HEK293 (cell line): ENCODE results near the gene MSI2.

Experiments used
- CTCF ChIA-PET: fragments of 350-600 bp; formaldehyde crosslinking; extraction: SDS; loops from one replicate; lab custom pipeline; 2021; ENCODE audit warnings: antibody characterized with exemption; lab: Yijun Ruan, JAX
- POLR2A ChIA-PET: fragments of 300-600 bp; formaldehyde crosslinking; extraction: SDS; loops from one replicate; lab custom pipeline; 2020; ENCODE audit warnings: antibody characterized with exemption, inconsistent platforms; lab: Yijun Ruan, JAX
- H3K27ac ChIP-seq: fragments of 200-500 bp; sonication (Bioruptor generic); 2 replicates; pipeline ENCODE4 v1.5.1; 2014; ENCODE audit warnings: low read depth, low read length, control low read depth, inconsistent platforms; ENCODE audit errors: extremely low read depth
- H3K36me3 ChIP-seq, 2 experiments: fragments of 200-500 bp in 1 of 2; sonication (Bioruptor generic) in 1 of 2; 1 replicate in 1 of 2; 2 replicates in 1 of 2; pipeline ENCODE4 v1.5.1; 2014 to 2017; ENCODE audit warnings: inconsistent platforms in 2 of 2, low read length in 2 of 2; ENCODE audit not compliant: control insufficient read depth in 2 of 2, insufficient read depth in 1 of 2
- H3K4me1 ChIP-seq: fragments of 200-500 bp; sonication (Bioruptor generic); 2 replicates; pipeline ENCODE4 v1.5.1; 2014; ENCODE audit warnings: mild to moderate bottlenecking, low read length, inconsistent platforms; ENCODE audit not compliant: control insufficient read depth, insufficient read depth
- H3K4me3 ChIP-seq: 2 replicates; pipeline ENCODE4 v1.5.1; 2011; ENCODE audit warnings: low read depth, mild to moderate bottlenecking, control low read depth, low read length, moderate library complexity
- H3K9me3 ChIP-seq: fragments of 200-500 bp; sonication (Bioruptor generic); 2 replicates; pipeline ENCODE4 v1.5.1; 2014; ENCODE audit warnings: low read depth, low read length, inconsistent platforms; ENCODE audit not compliant: control insufficient read depth, insufficient read depth
- BCL11B ChIP-seq: fragments of 450-650 bp; formaldehyde crosslinking; IDR thresholded peaks from 2 replicates; pipeline ENCODE4 v1.5.1; 2016; ENCODE audit warnings: low read depth, missing biosample characterization, missing genetic modification characterization
- EGR2 ChIP-seq: fragments of 450-650 bp; formaldehyde crosslinking; IDR thresholded peaks from 2 replicates; pipeline ENCODE4 v1.5.1; 2016; ENCODE audit warnings: low read depth, missing biosample characterization, missing genetic modification characterization
- GLI2 ChIP-seq: fragments of 450-650 bp; formaldehyde crosslinking; IDR thresholded peaks from 2 replicates; pipeline ENCODE4; 2017; ENCODE audit warnings: missing biosample characterization, missing genetic modification characterization, low read depth, borderline replicate concordance
- GLIS1 ChIP-seq: fragments of 450-650 bp; formaldehyde crosslinking; IDR thresholded peaks from 2 replicates; pipeline ENCODE4 v1.5.1; 2016; ENCODE audit warnings: missing biosample characterization, missing genetic modification characterization
- IKZF3 ChIP-seq: fragments of 450-650 bp; IDR thresholded peaks from 2 replicates; pipeline ENCODE4 v1.5.0; 2018; ENCODE audit warnings: missing biosample characterization, mild to moderate bottlenecking, missing genetic modification characterization, moderate library complexity
- PRDM1 ChIP-seq: fragments of 450-650 bp; formaldehyde crosslinking; IDR thresholded peaks from 2 replicates; pipeline ENCODE4; 2016; ENCODE audit warnings: missing biosample characterization, missing genetic modification characterization
- ZIC2 ChIP-seq: fragments of 450-650 bp; formaldehyde crosslinking; IDR thresholded peaks from 2 replicates; pipeline ENCODE4 v1.5.1; 2016; ENCODE audit warnings: missing biosample characterization, missing genetic modification characterization
- ZNF10 ChIP-seq: fragments of 450-650 bp; formaldehyde crosslinking; IDR thresholded peaks from 2 replicates; pipeline ENCODE4 v1.5.1; 2017; ENCODE audit warnings: missing biosample characterization, missing genetic modification characterization
- ZNF140 ChIP-seq: fragments of 450-650 bp; formaldehyde crosslinking; IDR thresholded peaks from 2 replicates; pipeline ENCODE4 v1.5.1; 2016; ENCODE audit warnings: missing biosample characterization, missing genetic modification characterization
- ZNF169 ChIP-seq: fragments of 450-650 bp; formaldehyde crosslinking; IDR thresholded peaks from 2 replicates; pipeline ENCODE4 v1.5.1; 2016; ENCODE audit warnings: missing biosample characterization, missing genetic modification characterization
- ZNF248 ChIP-seq: fragments of 450-650 bp; formaldehyde crosslinking; IDR thresholded peaks from 2 replicates; pipeline ENCODE4 v1.5.1; 2017; ENCODE audit warnings: missing biosample characterization, missing genetic modification characterization
- ZNF350 ChIP-seq: fragments of 450-650 bp; formaldehyde crosslinking; IDR thresholded peaks from 2 replicates; pipeline ENCODE4 v1.5.0; 2017; ENCODE audit warnings: missing biosample characterization, mild to moderate bottlenecking, missing genetic modification characterization
- ZNF426 ChIP-seq: fragments of 450-650 bp; formaldehyde crosslinking; IDR thresholded peaks from 2 replicates; pipeline ENCODE4 v1.5.1; 2017; ENCODE audit warnings: missing biosample characterization, missing genetic modification characterization, mild to moderate bottlenecking, inconsistent platforms, moderate library complexity
- ZNF544 ChIP-seq: fragments of 450-650 bp; formaldehyde crosslinking; IDR thresholded peaks from 2 replicates; pipeline ENCODE4 v1.5.0; 2017; ENCODE audit warnings: missing biosample characterization, missing genetic modification characterization
- ZNF747 ChIP-seq: fragments of 450-650 bp; formaldehyde crosslinking; IDR thresholded peaks from 2 replicates; pipeline ENCODE4 v1.5.1; 2016; ENCODE audit warnings: missing biosample characterization, missing genetic modification characterization
- ZNF76 ChIP-seq: fragments of 450-650 bp; formaldehyde crosslinking; IDR thresholded peaks from 2 replicates; pipeline ENCODE4; 2016; ENCODE audit warnings: low read depth, missing biosample characterization, missing genetic modification characterization, borderline replicate concordance
- ZNF791 ChIP-seq: fragments of 450-650 bp; formaldehyde crosslinking; IDR thresholded peaks from 2 replicates; pipeline ENCODE4 v1.5.1; 2016; ENCODE audit warnings: missing biosample characterization, missing genetic modification characterization
- ZNF830 ChIP-seq: fragments of 450-650 bp; IDR thresholded peaks from 2 replicates; pipeline ENCODE4 v1.5.0; 2018; ENCODE audit warnings: missing biosample characterization, missing genetic modification characterization, low read depth, mild to moderate bottlenecking, moderate library complexity
- TF ChIP-seq, protein P1 (sequence below): fragments of 450-650 bp; formaldehyde crosslinking; IDR thresholded peaks from 2 replicates; pipeline ENCODE4 v1.5.1; 2016; ENCODE audit warnings: missing biosample characterization, missing genetic modification characterization, borderline replicate concordance
- TF ChIP-seq, protein P2 (sequence below): fragments of 450-650 bp; formaldehyde crosslinking; IDR thresholded peaks from 2 replicates; pipeline ENCODE4 v1.5.1; 2017; ENCODE audit warnings: missing biosample characterization, missing genetic modification characterization
- TF ChIP-seq, protein P3 (sequence below): fragments of 450-650 bp; formaldehyde crosslinking; IDR thresholded peaks from 2 replicates; pipeline ENCODE4 v1.5.1; 2016; ENCODE audit warnings: missing biosample characterization, missing genetic modification characterization
- TF ChIP-seq, protein P4 (sequence below): fragments of 450-650 bp; formaldehyde crosslinking; IDR thresholded peaks from 2 replicates; pipeline ENCODE4 v1.5.1; 2017; ENCODE audit warnings: missing biosample characterization, missing genetic modification characterization

Gene MSI2

DNA sequence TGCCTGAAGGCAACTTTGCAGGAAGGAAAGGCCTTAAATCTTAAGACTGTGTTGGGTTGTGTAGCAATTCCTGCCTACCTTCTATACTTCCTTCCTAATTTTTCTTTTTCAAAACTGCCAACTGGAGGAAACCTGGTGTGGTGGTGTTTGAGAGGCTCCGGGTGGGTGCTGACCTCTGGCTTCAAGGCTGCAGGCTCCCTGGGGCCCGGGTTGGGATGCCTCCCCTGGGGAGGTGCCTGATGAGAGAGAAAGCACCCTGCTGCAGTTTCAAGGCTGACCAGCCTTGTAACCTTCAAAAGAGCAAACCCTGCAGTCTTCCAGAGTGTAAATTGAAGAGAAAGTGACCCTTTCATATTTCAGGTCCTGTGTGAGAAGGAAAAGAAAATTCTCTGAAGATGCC lies 55.9 kb downstream of the MSI2 start:
- peaks cover 4 to 5% of the 10 kb centered on the region in 2 experiments; a peak in 2 of 3 replicates for H3K36me3 ChIP-seq
- H3K4me3 ChIP-seq = no peak overlapping the region
- peaks cover 3% of the 10 kb centered on the region; the same call in 1 of the 2 replicates for H3K4me1 ChIP-seq
- CTCF ChIA-PET = no interaction called here
- peak; percentile 53 for TF ChIP-seq GLIS1 (tag by site-specific recombination)
- no peak for TF ChIP-seq GLI2
- TF ChIP-seq ZIC2 (tag by site-specific recombination) = peak; percentile 60
- POLR2A ChIA-PET = no interaction called here
- H3K27ac ChIP-seq = no peak overlapping the region
- H3K9me3 ChIP-seq = no peaks in the 10 kb centered on the region

DNA sequence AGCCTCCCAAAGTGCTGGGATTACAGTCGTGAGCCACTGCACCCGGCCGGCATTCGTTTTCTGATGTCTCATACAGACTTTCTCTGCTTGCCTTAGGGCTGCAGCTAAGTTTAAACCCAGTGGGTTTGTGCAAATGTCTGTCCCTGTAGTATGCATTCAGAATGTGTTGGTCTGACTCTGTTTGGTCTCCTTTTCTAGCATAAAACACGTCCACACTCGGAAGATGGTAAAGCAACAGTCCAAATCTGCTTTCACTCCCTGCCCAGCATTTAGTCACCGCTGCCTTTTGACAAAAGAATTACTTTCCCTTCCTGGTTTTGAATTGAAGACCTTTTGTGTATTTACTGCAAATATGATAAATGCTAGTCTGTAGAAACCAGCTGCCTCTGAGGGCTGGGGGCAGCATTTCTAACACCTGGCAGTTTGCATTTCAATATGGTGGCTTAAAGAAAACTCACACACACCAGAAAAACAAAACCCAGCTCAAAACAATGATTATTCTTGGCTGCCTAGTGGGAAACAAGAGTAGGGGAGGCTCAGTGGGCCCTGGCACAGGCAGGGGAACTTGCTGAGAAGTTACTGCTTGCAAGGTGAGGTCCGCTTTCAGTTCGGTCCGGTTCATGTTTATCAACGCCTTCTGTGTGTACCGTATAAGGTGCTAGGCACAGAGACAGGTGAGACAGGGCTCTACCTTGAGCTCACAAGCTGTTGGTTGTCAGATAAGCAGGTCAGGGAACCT lies 56.9 kb downstream of the MSI2 start:
- TF ChIP-seq ZNF76 (no peak), ZNF747 (tag by site-specific recombination) (no peak), IKZF3 (no peak), ZNF169 (tag by site-specific recombination) (no peak), ZNF830 (tag by site-specific recombination) (no peak), ZNF248 (tag by site-specific recombination) (no peak), ZNF350 (tag by site-specific recombination) (no peak), ZIC2 (tag by site-specific recombination) (no peak), ZNF140 (no peak), ZNF544 (tag by site-specific recombination) (no peak), ZNF426 (tag by site-specific recombination) (no peak), ZNF791 (no peak), BCL11B (tag by site-specific recombination) (no peak), ZNF10 (no peak), PRDM1 (no peak), EGR2 (tag by site-specific recombination) (no peak)
- TF ChIP-seq, protein P1, sequence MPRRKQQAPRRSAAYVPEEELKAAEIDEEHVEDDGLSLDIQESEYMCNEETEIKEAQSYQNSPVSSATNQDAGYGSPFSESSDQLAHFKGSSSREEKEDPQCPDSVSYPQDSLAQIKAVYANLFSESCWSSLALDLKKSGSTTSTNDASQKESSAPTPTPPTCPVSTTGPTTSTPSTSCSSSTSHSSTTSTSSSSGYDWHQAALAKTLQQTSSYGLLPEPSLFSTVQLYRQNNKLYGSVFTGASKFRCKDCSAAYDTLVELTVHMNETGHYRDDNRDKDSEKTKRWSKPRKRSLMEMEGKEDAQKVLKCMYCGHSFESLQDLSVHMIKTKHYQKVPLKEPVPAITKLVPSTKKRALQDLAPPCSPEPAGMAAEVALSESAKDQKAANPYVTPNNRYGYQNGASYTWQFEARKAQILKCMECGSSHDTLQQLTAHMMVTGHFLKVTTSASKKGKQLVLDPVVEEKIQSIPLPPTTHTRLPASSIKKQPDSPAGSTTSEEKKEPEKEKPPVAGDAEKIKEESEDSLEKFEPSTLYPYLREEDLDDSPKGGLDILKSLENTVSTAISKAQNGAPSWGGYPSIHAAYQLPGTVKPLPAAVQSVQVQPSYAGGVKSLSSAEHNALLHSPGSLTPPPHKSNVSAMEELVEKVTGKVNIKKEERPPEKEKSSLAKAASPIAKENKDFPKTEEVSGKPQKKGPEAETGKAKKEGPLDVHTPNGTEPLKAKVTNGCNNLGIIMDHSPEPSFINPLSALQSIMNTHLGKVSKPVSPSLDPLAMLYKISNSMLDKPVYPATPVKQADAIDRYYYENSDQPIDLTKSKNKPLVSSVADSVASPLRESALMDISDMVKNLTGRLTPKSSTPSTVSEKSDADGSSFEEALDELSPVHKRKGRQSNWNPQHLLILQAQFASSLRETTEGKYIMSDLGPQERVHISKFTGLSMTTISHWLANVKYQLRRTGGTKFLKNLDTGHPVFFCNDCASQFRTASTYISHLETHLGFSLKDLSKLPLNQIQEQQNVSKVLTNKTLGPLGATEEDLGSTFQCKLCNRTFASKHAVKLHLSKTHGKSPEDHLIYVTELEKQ (tag by site-specific recombination) = no peak
- TF ChIP-seq, protein P2, sequence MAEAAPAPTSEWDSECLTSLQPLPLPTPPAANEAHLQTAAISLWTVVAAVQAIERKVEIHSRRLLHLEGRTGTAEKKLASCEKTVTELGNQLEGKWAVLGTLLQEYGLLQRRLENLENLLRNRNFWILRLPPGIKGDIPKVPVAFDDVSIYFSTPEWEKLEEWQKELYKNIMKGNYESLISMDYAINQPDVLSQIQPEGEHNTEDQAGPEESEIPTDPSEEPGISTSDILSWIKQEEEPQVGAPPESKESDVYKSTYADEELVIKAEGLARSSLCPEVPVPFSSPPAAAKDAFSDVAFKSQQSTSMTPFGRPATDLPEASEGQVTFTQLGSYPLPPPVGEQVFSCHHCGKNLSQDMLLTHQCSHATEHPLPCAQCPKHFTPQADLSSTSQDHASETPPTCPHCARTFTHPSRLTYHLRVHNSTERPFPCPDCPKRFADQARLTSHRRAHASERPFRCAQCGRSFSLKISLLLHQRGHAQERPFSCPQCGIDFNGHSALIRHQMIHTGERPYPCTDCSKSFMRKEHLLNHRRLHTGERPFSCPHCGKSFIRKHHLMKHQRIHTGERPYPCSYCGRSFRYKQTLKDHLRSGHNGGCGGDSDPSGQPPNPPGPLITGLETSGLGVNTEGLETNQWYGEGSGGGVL (tag by site-specific recombination) = no peak
- TF ChIP-seq, protein P3, sequence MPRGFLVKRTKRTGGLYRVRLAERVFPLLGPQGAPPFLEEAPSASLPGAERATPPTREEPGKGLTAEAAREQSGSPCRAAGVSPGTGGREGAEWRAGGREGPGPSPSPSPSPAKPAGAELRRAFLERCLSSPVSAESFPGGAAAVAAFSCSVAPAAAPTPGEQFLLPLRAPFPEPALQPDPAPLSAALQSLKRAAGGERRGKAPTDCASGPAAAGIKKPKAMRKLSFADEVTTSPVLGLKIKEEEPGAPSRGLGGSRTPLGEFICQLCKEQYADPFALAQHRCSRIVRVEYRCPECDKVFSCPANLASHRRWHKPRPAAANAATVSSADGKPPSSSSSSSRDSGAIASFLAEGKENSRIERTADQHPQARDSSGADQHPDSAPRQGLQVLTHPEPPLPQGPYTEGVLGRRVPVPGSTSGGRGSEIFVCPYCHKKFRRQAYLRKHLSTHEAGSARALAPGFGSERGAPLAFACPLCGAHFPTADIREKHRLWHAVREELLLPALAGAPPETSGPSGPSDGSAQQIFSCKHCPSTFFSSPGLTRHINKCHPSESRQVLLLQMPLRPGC (tag by site-specific recombination) = no peak
- TF ChIP-seq, protein P4, sequence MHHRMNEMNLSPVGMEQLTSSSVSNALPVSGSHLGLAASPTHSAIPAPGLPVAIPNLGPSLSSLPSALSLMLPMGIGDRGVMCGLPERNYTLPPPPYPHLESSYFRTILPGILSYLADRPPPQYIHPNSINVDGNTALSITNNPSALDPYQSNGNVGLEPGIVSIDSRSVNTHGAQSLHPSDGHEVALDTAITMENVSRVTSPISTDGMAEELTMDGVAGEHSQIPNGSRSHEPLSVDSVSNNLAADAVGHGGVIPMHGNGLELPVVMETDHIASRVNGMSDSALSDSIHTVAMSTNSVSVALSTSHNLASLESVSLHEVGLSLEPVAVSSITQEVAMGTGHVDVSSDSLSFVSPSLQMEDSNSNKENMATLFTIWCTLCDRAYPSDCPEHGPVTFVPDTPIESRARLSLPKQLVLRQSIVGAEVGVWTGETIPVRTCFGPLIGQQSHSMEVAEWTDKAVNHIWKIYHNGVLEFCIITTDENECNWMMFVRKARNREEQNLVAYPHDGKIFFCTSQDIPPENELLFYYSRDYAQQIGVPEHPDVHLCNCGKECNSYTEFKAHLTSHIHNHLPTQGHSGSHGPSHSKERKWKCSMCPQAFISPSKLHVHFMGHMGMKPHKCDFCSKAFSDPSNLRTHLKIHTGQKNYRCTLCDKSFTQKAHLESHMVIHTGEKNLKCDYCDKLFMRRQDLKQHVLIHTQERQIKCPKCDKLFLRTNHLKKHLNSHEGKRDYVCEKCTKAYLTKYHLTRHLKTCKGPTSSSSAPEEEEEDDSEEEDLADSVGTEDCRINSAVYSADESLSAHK (tag by site-specific recombination) = no peak
- CTCF ChIA-PET = no interaction called here

More for the DNA sequence above, 56.9 kb downstream of the MSI2 start:
- POLR2A ChIA-PET = no interaction called here
- Histone ChIP-seq H3K27ac (no peak overlapping the region), H3K36me3 (peaks cover 4 to 5% of the 10 kb centered on the region in 2 experiments; a peak in 2 of 3 replicates), H3K4me1 (peaks cover 3% of the 10 kb centered on the region; the same call in 1 of the 2 replicates), H3K9me3 (no peaks in the 10 kb centered on the region), H3K4me3 (no peak overlapping the region)
